ENCODE measurements around the gene TMEM200C.

The TMEM200C gene

GRCh38 chr18:5942591-5942990 lies 47.3 kb upstream of the TMEM200C start:
- no peak for TF ChIP-seq REST (IDR thresholded peaks at IDR 0.05; ENCODE audit: low read depth)
- TF ChIP-seq FOXM1 (IDR thresholded peaks at IDR 0.05; ENCODE audit: borderline replicate concordance, low read depth), result no peak
- TF ChIP-seq TEAD4 (IDR thresholded peaks at IDR 0.05), result no peak
- TF ChIP-seq EP300 (IDR thresholded peaks at IDR 0.05; ENCODE audit: borderline replicate concordance), result no peak
- TF ChIP-seq YY1 (IDR thresholded peaks at IDR 0.05; ENCODE audit: low read depth), result no peak
- no peak for TF ChIP-seq ZBTB7A (IDR thresholded peaks at IDR 0.05; ENCODE audit: low read depth)

- TF ChIP-seq FOXM1 (IDR thresholded peaks at IDR 0.05; ENCODE audit: borderline replicate concordance, low read depth) (no peak), YY1 (IDR thresholded peaks at IDR 0.05; ENCODE audit: low read depth) (no peak), CEBPB (IDR thresholded peaks at IDR 0.05) (no peak)
Observed at GRCh38 chr18:5941890-5942289, 46.6 kb upstream of the TMEM200C start.

GRCh38 chr18:5939801-5940667 lies 44.7 kb upstream of the TMEM200C start:
- TF ChIP-seq USF1 (IDR thresholded peaks at IDR 0.05) (no peak), FOXM1 (IDR thresholded peaks at IDR 0.05; ENCODE audit: borderline replicate concordance, low read depth) (no peak), MAX (IDR thresholded peaks at IDR 0.05) (no peak), EGR1 (IDR thresholded peaks at IDR 0.05) (no peak), TEAD4 (IDR thresholded peaks at IDR 0.05) (no peak), EP300 (IDR thresholded peaks at IDR 0.05; ENCODE audit: borderline replicate concordance) (no peak), CREB1 (IDR thresholded peaks at IDR 0.05; ENCODE audit: low read depth) (no peak), CEBPB (IDR thresholded peaks at IDR 0.05) (no peak), RAD21 (IDR thresholded peaks at IDR 0.05; ENCODE audit: low read depth) (no peak), REST (IDR thresholded peaks at IDR 0.05; ENCODE audit: low read depth) (no peak), NFIC (IDR thresholded peaks at IDR 0.05) (no peak), TCF12 (IDR thresholded peaks at IDR 0.05; ENCODE audit: low read depth) (no peak), YY1 (IDR thresholded peaks at IDR 0.05; ENCODE audit: low read depth) (no peak), ZBTB7A (IDR thresholded peaks at IDR 0.05; ENCODE audit: low read depth) (no peak), TAF1 (IDR thresholded peaks at IDR 0.05; ENCODE audit: low read depth) (no peak)

- TF ChIP-seq ZBTB7A (IDR thresholded peaks at IDR 0.05; ENCODE audit: low read depth) (no peak), RAD21 (IDR thresholded peaks at IDR 0.05; ENCODE audit: low read depth) (no peak), TCF12 (IDR thresholded peaks at IDR 0.05; ENCODE audit: low read depth) (no peak), EGR1 (IDR thresholded peaks at IDR 0.05) (no peak), TAF1 (IDR thresholded peaks at IDR 0.05; ENCODE audit: low read depth) (no peak), YY1 (IDR thresholded peaks at IDR 0.05; ENCODE audit: low read depth) (no peak), CREB1 (IDR thresholded peaks at IDR 0.05; ENCODE audit: low read depth) (no peak), CEBPB (IDR thresholded peaks at IDR 0.05) (no peak), USF1 (IDR thresholded peaks at IDR 0.05) (no peak), NFIC (IDR thresholded peaks at IDR 0.05) (no peak), REST (IDR thresholded peaks at IDR 0.05; ENCODE audit: low read depth) (no peak), MAX (IDR thresholded peaks at IDR 0.05) (no peak), TEAD4 (IDR thresholded peaks at IDR 0.05) (no peak)
Observed at GRCh38 chr18:5937795-5938194, 42.5 kb upstream of the TMEM200C start.
